OCI-LY3 (cell line): ENCODE results near the gene GRID2.
A peak's percentile ranks its signal among the peaks of the same experiment; 100 is the strongest.
"Not testable (repeated sequence)": the region's sequence is repeated elsewhere in the genome, so short reads cannot be mapped to it uniquely, and the experiment has no call there.

Source experiments
- H2AFZ ChIP-seq: fragments of 200-600, 300-600 bp; shearing (Covaris generic); 2 replicates; pipeline ENCODE4 v1.6.0; 2014; ENCODE audit warnings: antibody characterized with exemption, low read depth, low read length
- H3K27ac ChIP-seq: fragments of 200-600, 300-600 bp; sonication (generic); 2 replicates; pipeline ENCODE4 v1.5.1; 2014; ENCODE audit warnings: mild to moderate bottlenecking, low read length, moderate library complexity, mixed read lengths
- H3K27me3 ChIP-seq: fragments of 200-600, 300-600 bp; sonication (generic); 2 replicates; pipeline ENCODE4 v1.6.1; 2014; ENCODE audit warnings: low read depth, low read length, mixed read lengths
- H3K36me3 ChIP-seq: fragments of 200-600, 300-600 bp; sonication (generic); replicated peaks from 2 replicates; pipeline ENCODE3; 2014; ENCODE audit warnings: low read depth, low read length, mixed read lengths
- H3K4me1 ChIP-seq: fragments of 300-600, 200-600 bp; sonication (generic); 2 replicates; pipeline ENCODE4 v1.6.1; 2014; ENCODE audit warnings: low read length, mixed read lengths
- H3K4me2 ChIP-seq: fragments of 200-600, 300-600 bp; sonication (generic); 2 replicates; pipeline ENCODE4 v1.6.1; 2014; ENCODE audit warnings: low read length, mixed read lengths
- H3K4me3 ChIP-seq: fragments of 300-600, 200-600 bp; sonication (generic); 2 replicates; pipeline ENCODE4 v1.5.1; 2014; ENCODE audit warnings: antibody characterized with exemption, mild to moderate bottlenecking, low read length, moderate library complexity
- H3K79me2 ChIP-seq: fragments of 300-600, 200-600 bp; shearing (Covaris generic); 2 replicates; pipeline ENCODE4 v1.6.1; 2014; ENCODE audit warnings: mild to moderate bottlenecking, low read length, mixed read lengths
- H3K9ac ChIP-seq: fragments of 300-600, 200-600 bp; shearing (Covaris generic); 2 replicates; pipeline ENCODE4 v1.6.0; 2014; ENCODE audit warnings: mild to moderate bottlenecking, low read length, moderate library complexity
- H3K9me3 ChIP-seq: fragments of 200-600, 300-600 bp; shearing (Covaris generic); 2 replicates; pipeline ENCODE4 v1.6.1; 2014; ENCODE audit warnings: low read length, mixed read lengths; ENCODE audit not compliant: insufficient read depth
- H4K20me1 ChIP-seq: fragments of 200-600, 300-600 bp; sonication (generic); 2 replicates; pipeline ENCODE4 v1.6.1; 2016; ENCODE audit warnings: low read length, mixed read lengths; ENCODE audit not compliant: insufficient read depth
- EZH2phosphoT487 ChIP-seq: fragments of 200-600 bp; shearing (Covaris generic); IDR thresholded peaks from 2 replicates; pipeline ENCODE4 v1.6.1; 2018; ENCODE audit warnings: antibody characterized with exemption, mixed run types, low read depth
- TF ChIP-seq, protein P1 (sequence below): fragments of 200-600, 300-600 bp; sonication (generic); IDR thresholded peaks from 2 replicates; pipeline ENCODE4 v1.5.1; 2014; ENCODE audit warnings: antibody characterized with exemption, low read length, low read depth

The GRID2 gene

DNA sequence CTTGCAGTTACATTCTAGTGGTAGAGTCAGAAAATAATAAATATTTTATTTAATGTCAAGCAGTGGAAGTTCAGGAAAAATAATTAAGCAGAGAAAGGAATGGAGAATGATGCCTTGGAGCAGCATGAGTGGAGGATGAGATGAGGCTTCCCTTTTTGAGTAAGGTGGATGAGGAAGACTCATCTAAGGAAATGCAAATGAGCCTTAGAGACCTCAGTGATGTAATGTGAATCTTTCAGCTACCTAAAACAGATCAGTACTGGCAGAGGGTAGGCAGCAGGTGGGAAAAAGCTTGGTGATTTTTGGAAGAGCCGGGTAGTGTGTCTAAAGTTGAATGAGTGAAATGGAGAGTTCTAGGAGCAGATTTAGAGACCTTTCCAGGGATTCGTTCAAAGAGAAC is 118.2 kb downstream of the GRID2 start:
- Histone ChIP-seq H3K4me1 (peaks cover 16% of the 10 kb centered on the region), H3K27me3 (0 out of 2 replicates have a peak, but pooled peaks cover 4% of the 10 kb centered on the region), H3K79me2 (no peaks in the 10 kb centered on the region), H3K9ac (no peak overlapping the region), H4K20me1 (no peaks in the 10 kb centered on the region), H3K4me2 (peak overlapping the region; percentile 51), H3K36me3 (no peaks in the 10 kb centered on the region), H3K27ac (no peak overlapping the region), H3K4me3 (no peak overlapping the region; the same call in 1 of the 2 replicates), H2AFZ (no peak overlapping the region), H3K9me3 (no peaks in the 10 kb centered on the region)
- TF ChIP-seq, protein P1, sequence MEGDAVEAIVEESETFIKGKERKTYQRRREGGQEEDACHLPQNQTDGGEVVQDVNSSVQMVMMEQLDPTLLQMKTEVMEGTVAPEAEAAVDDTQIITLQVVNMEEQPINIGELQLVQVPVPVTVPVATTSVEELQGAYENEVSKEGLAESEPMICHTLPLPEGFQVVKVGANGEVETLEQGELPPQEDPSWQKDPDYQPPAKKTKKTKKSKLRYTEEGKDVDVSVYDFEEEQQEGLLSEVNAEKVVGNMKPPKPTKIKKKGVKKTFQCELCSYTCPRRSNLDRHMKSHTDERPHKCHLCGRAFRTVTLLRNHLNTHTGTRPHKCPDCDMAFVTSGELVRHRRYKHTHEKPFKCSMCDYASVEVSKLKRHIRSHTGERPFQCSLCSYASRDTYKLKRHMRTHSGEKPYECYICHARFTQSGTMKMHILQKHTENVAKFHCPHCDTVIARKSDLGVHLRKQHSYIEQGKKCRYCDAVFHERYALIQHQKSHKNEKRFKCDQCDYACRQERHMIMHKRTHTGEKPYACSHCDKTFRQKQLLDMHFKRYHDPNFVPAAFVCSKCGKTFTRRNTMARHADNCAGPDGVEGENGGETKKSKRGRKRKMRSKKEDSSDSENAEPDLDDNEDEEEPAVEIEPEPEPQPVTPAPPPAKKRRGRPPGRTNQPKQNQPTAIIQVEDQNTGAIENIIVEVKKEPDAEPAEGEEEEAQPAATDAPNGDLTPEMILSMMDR, result no peak
- TF ChIP-seq EZH2phosphoT487, result no peak

- Histone ChIP-seq H3K9ac (no peak overlapping the region), H3K4me1 (peaks cover 11% of the 10 kb centered on the region), H2AFZ (no peak overlapping the region), H3K4me3 (no peak overlapping the region), H3K79me2 (no peaks in the 10 kb centered on the region), H4K20me1 (no peaks in the 10 kb centered on the region), H3K36me3 (no peaks in the 10 kb centered on the region), H3K4me2 (no peak overlapping the region), H3K9me3 (no peaks in the 10 kb centered on the region), H3K27me3 (no peaks in the 10 kb centered on the region), H3K27ac (no peak overlapping the region)
- TF ChIP-seq, protein P1, result no peak
- no peak for TF ChIP-seq EZH2phosphoT487
Observed at GRCh38 chr4:92433272-92433758, 129.5 kb downstream of the GRID2 start.

GRCh38 chr4:92438722-92439121 is 135.0 kb downstream of the GRID2 start:
- not testable (repeated sequence) for H3K79me2 ChIP-seq, H3K9ac ChIP-seq, H3K9me3 ChIP-seq, H3K27me3 ChIP-seq, H4K20me1 ChIP-seq, H3K36me3 ChIP-seq, H3K4me2 ChIP-seq, H3K27ac ChIP-seq, H2AFZ ChIP-seq, H3K4me3 ChIP-seq
- H3K4me1 ChIP-seq, result peaks cover 11% of the 10 kb centered on the region

GRCh38 chr4:92442131-92442530 is 138.4 kb downstream of the GRID2 start:
- not testable (repeated sequence) for H3K36me3 ChIP-seq, H3K27me3 ChIP-seq, H3K4me3 ChIP-seq, H3K4me2 ChIP-seq, H3K9ac ChIP-seq, H2AFZ ChIP-seq, H3K4me1 ChIP-seq, H4K20me1 ChIP-seq, H3K79me2 ChIP-seq, H3K27ac ChIP-seq, H3K9me3 ChIP-seq

DNA sequence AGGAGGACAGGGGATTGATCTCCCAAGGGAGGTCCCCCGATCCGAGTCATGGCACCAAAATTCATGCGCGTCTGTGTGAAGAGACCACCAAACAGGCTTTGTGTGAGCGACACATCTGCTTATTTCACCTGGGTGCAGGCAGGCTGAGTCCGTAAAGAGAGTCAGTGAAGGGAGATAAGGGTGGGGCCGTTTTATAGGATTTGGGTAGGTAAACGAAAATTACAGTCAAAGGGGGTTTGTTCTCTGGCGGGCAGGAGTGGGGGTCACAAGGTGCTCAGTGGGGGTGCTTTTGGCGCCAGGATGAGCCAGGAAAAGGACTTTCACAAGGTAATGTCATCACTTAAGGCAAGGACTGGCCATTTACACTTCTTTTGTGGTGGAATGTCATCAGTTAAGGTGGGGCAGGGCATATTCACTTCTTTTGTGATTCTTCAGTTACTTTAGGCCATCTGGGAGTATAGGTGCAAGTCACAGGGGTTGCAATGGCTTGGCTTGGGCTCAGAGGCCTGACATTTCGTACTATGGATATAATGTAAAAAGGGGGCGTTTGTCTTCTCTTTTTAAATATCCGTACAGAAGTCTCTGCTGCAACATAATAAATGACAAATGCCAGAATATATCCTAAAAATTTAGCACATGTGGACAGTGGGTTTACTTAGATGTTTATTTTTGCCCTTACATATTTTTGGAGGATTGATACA is 140.5 kb downstream of the GRID2 start:
- not testable (repeated sequence) for H3K4me3 ChIP-seq, H3K9me3 ChIP-seq, H3K79me2 ChIP-seq, H3K4me1 ChIP-seq, H3K27me3 ChIP-seq, H2AFZ ChIP-seq, H3K27ac ChIP-seq, H3K36me3 ChIP-seq, H3K4me2 ChIP-seq, H3K9ac ChIP-seq, H4K20me1 ChIP-seq
